ENCODE data around the gene IGF1R. TPM values are rescaled to one million over a fixed set of nuclear protein-coding genes. Genes with fewer than 3 reads are reported as not detected.
A peak's percentile ranks its signal among the peaks of the same experiment; 100 is the strongest.

The IGF1R gene
- total and polyA plus RNA-seq, 2 of the 8 experiments (the other 6 are each of a cell fraction or from before 2014, with no cell fraction given) = 32.9 to 109 TPM

- Histone ChIP-seq H4K8ac (ENCODE audit: extremely low read depth, insufficient read depth, low read length) (no peak overlapping the region), H2BK20ac (ENCODE audit: low read length) (no peak overlapping the region), H3K27ac (ENCODE audit: low read depth, low read length) (no peak overlapping the region), H3K4ac (replicated peaks; ENCODE audit: insufficient read length, low read depth, low read length) (no peak overlapping the region), H3K9me3 (ENCODE audit: insufficient read depth in 2 of 2, low read depth in 1 of 2, low read length in 1 of 2) (no peaks in the 10 kb centered on the region), H3K56ac (replicated peaks; ENCODE audit: insufficient read length, low read depth, low read length) (no peak overlapping the region), H3K27me3 (replicated peaks in 1 of 4; ENCODE audit: control insufficient read depth in 3 of 4, extremely low read depth in 1 of 4, insufficient read depth in 3 of 4, low read length in 3 of 4) (no peaks in the 10 kb centered on the region), H4K5ac (ENCODE audit: insufficient read length, low read depth, low read length) (no peak overlapping the region), H2AFZ (ENCODE audit: low read length) (no peak overlapping the region), H2BK5ac (ENCODE audit: low read depth, low read length) (no peak overlapping the region), H3K9ac (replicated peaks in 1 of 4; ENCODE audit: extremely low read depth in 1 of 4, low read depth in 3 of 4, low read length in 3 of 4) (no peak overlapping the region), H3K23me2 (ENCODE audit: low read depth, low read length) (peaks cover 3% of the 10 kb centered on the region; the same call in 1 of the 2 replicates), H4K20me1 (replicated peaks in 1 of 2; ENCODE audit: control insufficient read depth in 1 of 2, insufficient read depth in 2 of 2, low read length in 2 of 2) (peaks cover 6 to 13% of the 10 kb centered on the region in 2 experiments), H3K23ac (ENCODE audit: insufficient read length) (no peak overlapping the region), H3K36me3 (ENCODE audit: control insufficient read depth in 2 of 4, insufficient read depth in 4 of 4, low read length in 3 of 4) (no peaks in the 10 kb centered on the region), H3K4me1 (replicated peaks in 1 of 4; ENCODE audit: control insufficient read depth in 3 of 4, insufficient read depth in 4 of 4, low read length in 3 of 4) (peaks cover 0 to 5% (median 2%) of the 10 kb centered on the region in 4 experiments; a peak in 4 of 7 replicates), H4K91ac (replicated peaks; ENCODE audit: insufficient read length, low read length) (no peak overlapping the region), H2BK120ac (replicated peaks; ENCODE audit: low read depth, low read length) (no peak overlapping the region), H3K4me2 (ENCODE audit: insufficient read depth in 1 of 2, low read depth in 2 of 2, low read length in 2 of 2) (no peak overlapping the region), H3K79me1 (ENCODE audit: low read depth, low read length) (peaks cover 9% of the 10 kb centered on the region), H2BK15ac (ENCODE audit: low read length) (no peak overlapping the region), H3K4me3 (ENCODE audit: extremely low read depth in 1 of 4, insufficient read depth in 2 of 4, low read depth in 3 of 4, low read length in 4 of 4) (no peak overlapping the region), H3K79me2 (ENCODE audit: control insufficient read depth in 1 of 2, insufficient read depth in 2 of 2, low read length in 2 of 2) (peaks cover 7 to 92% of the 10 kb centered on the region in 2 experiments; a peak in 3 of 4 replicates), H3K18ac (ENCODE audit: extremely low read depth, low read length) (no peak overlapping the region), H2AK5ac (ENCODE audit: low read depth, low read length) (no peak overlapping the region), H3K14ac (ENCODE audit: insufficient read length) (no peak overlapping the region), H2BK12ac (ENCODE audit: low read depth, low read length) (no peak overlapping the region)
- CTCF ChIA-PET (ENCODE audit: partially characterized antibody) = interaction anchor here (0.6 to 1.5 kb wide), 9 partner anchors 20 to 65 kb away, joined by 3 to 5 read pairs (median 3); no protein-coding TSS in a partner anchor
- TF ChIP-seq POLR2AphosphoS5 (IDR thresholded peaks at IDR 0.05; ENCODE audit: low read depth, low read length) = peak; percentile 57; the same call in 1 of the 2 replicates
- no peak for TF ChIP-seq JUND (IDR thresholded peaks at IDR 0.05; ENCODE audit: low read length)
- TF ChIP-seq RXRA (IDR thresholded peaks at IDR 0.05; ENCODE audit: insufficient read depth, low read depth, low read length) = peak; percentile 85
- POLR2A ChIA-PET (ENCODE audit: partially characterized antibody) = no interaction called here
- DNase-seq (ENCODE audit: low read depth in 1 of 2, low spot score in 2 of 2) = no peak
- WGBS, 2 experiments (ENCODE audit: extremely low coverage in 1 of 2, insufficient coverage in 1 of 2, insufficient read length in 1 of 2, insufficient replicate concordance in 2 of 2, low coverage in 1 of 2, low lambda C conversion rate in 2 of 2, missing lambda C conversion rate in 1 of 2) = 83% methylated on average over 5 of the region's 5 CpGs; no CpG with 5 or more reads in 1 of the 2 experiments
- no peak for FAIRE-seq
These were observed 190.3 kb downstream of the IGF1R start for GRCh38 chr15:98838387-98839259.
